Measurements from ENCODE around the gene ZNF592. TPM values are rescaled to one million over a fixed set of nuclear protein-coding genes. Genes with fewer than 3 reads are reported as not detected.

ZNF592 gene
- total and polyA plus RNA-seq, 9 of the 15 experiments (the other 6 are each of a cell fraction or from before 2014, with no cell fraction given), result 0.88 to 23.8 (median 7.4) TPM

- H4K20me1 ChIP-seq (replicated peaks; ENCODE audit: control insufficient read depth, insufficient read depth, low read length), result peaks cover 37% of the 10 kb centered on the region
- no peak overlapping the region for H3K27ac ChIP-seq (ENCODE audit: extremely low read depth, low read depth, low read length)
- no peaks in the 10 kb centered on the region for H3K27me3 ChIP-seq (ENCODE audit: control insufficient read depth in 2 of 2, insufficient read depth in 2 of 2, low read length in 2 of 2)
- no TSS peak for BruUV-seq (replicated peaks)
- WGBS (ENCODE audit: insufficient coverage, low coverage, missing lambda C conversion rate), result 100% methylated on average over 1 of the region's 1 CpG
- ChIA-PET CTCF (ENCODE audit: low intra/inter-chr PET ratio) (no interaction called here), POLR2A (interaction anchor here (0.7 to 1.4 kb wide), 2 partner anchors 8 to 44 kb away, joined by 3 read pairs; no protein-coding TSS in a partner anchor)
- peaks cover 15% of the 10 kb centered on the region for H3K9me1 ChIP-seq (ENCODE audit: control insufficient read depth, insufficient read depth, low read length)
- H3K4me2 ChIP-seq (ENCODE audit: insufficient read depth, low read length), result no peak overlapping the region
- in situ Hi-C loops (cut with MboI) (no loop called here), intact Hi-C loops (cut with micrococcal nuclease) (no loop called here)
- ATAC-seq (no peak), DNase-seq (ENCODE audit: extremely low read depth in 1 of 4, low spot score in 3 of 4) (no peak), FAIRE-seq (peak; percentile 23)
- peaks cover 8 to 12% of the 10 kb centered on the region in 2 experiments; a peak in 2 of 5 replicates for H3K4me1 ChIP-seq (replicated peaks in 1 of 2; ENCODE audit: control insufficient read depth in 2 of 2, insufficient read depth in 2 of 2, low read length in 2 of 2)
- H3K9ac ChIP-seq (ENCODE audit: insufficient read depth in 1 of 2, low read depth in 2 of 2, low read length in 2 of 2), result no peak overlapping the region
- H2AFZ ChIP-seq (ENCODE audit: low read depth, low read length), result no peak overlapping the region
- peaks cover 95% of the 10 kb centered on the region for H3K79me2 ChIP-seq (ENCODE audit: control insufficient read depth, insufficient read depth, low read length)
- H3K36me3 ChIP-seq (ENCODE audit: control insufficient read depth, insufficient read depth, low read length), result peaks cover 15% of the 10 kb centered on the region
- H3K4me3 ChIP-seq, result no peak overlapping the region
- H3K9me3 ChIP-seq (replicated peaks; ENCODE audit: control insufficient read depth, insufficient read depth, low read depth, low read length), result no peaks in the 10 kb centered on the region
- no peak for TF ChIP-seq IFI16 (CRISPR knock-in tag; IDR thresholded peaks at IDR 0.05)
- no peak for TF ChIP-seq ELF1 (tag; IDR thresholded peaks at IDR 0.05)
- TF ChIP-seq PBX2 (CRISPR knock-in tag; IDR thresholded peaks at IDR 0.05; ENCODE audit: low read depth), result no peak
- no peak for TF ChIP-seq PBX2 (tag; conservative IDR thresholded peaks at IDR 0.05; ENCODE audit: low read depth)
- TF ChIP-seq TFAM (CRISPR knock-in tag; conservative IDR thresholded peaks at IDR 0.05), result no peak
- TF ChIP-seq PKNOX1 (IDR thresholded peaks at IDR 0.05), result no peak
- no peak for TF ChIP-seq PHTF2 (CRISPR knock-in tag; IDR thresholded peaks at IDR 0.05)
- TF ChIP-seq NFIC (IDR thresholded peaks at IDR 0.05), result no peak
- no peak for TF ChIP-seq GATAD2B (IDR thresholded peaks at IDR 0.05; ENCODE audit: borderline replicate concordance)
- no peak for TF ChIP-seq TBP (optimal IDR thresholded peaks at IDR 0.05; ENCODE audit: low read depth, low read length)
- TF ChIP-seq MAFK (IDR thresholded peaks at IDR 0.05; ENCODE audit: low read length), result no peak
- no peak for TF ChIP-seq ZNF79 (CRISPR knock-in tag; IDR thresholded peaks at IDR 0.05; ENCODE audit: low read depth)
- TF ChIP-seq ZFP30 (CRISPR knock-in tag; IDR thresholded peaks at IDR 0.05; ENCODE audit: borderline replicate concordance), result no peak
- no peak for TF ChIP-seq TSHZ1 (CRISPR knock-in tag; IDR thresholded peaks at IDR 0.05)
- TF ChIP-seq NRF1 (conservative IDR thresholded peaks at IDR 0.05 in 1 of 2, IDR thresholded peaks at IDR 0.05 in 1 of 2), result no peak
- TF ChIP-seq ADNP (tag; IDR thresholded peaks at IDR 0.05), result no peak
- no peak for TF ChIP-seq LCOR (CRISPR knock-in tag; IDR thresholded peaks at IDR 0.05)
- TF ChIP-seq ZC3H8 (IDR thresholded peaks at IDR 0.05), result no peak
Measured at GRCh38 chr15:84760219-84760618, 11.8 kb downstream of the ZNF592 start.

Data from K562 (cell line).